Measurements from ENCODE around the gene IGFL1. TPM values are rescaled to one million over a fixed set of nuclear protein-coding genes. Genes with fewer than 3 reads are reported as not detected.
"Not testable (repeated sequence)": the region's sequence is repeated elsewhere in the genome, so short reads cannot be mapped to it uniquely, and the experiment has no call there.

Gene IGFL1
- total RNA-seq, 1 donor from 2014 or later, result not detected

DNA sequence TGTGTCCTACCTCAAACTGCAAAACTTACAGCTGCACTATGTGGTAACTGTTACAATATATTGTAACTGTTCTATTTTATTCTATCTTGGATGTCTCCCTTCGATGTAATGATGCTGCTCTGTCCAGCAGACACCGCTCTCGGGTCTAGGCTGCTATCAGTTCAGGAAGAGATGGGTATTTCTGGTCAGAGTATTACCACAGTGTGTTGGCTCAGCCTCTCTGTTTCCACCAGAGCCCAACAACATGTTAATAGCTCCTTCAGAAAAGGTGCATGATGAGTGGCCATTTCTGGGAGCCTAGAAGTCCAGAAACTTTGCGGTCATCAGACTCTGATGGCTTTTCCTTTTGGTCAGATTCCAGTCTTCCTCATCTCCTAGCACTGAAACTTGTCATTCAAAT, 35.9 kb upstream of the IGFL1 start:
- TF ChIP-seq, protein P1, sequence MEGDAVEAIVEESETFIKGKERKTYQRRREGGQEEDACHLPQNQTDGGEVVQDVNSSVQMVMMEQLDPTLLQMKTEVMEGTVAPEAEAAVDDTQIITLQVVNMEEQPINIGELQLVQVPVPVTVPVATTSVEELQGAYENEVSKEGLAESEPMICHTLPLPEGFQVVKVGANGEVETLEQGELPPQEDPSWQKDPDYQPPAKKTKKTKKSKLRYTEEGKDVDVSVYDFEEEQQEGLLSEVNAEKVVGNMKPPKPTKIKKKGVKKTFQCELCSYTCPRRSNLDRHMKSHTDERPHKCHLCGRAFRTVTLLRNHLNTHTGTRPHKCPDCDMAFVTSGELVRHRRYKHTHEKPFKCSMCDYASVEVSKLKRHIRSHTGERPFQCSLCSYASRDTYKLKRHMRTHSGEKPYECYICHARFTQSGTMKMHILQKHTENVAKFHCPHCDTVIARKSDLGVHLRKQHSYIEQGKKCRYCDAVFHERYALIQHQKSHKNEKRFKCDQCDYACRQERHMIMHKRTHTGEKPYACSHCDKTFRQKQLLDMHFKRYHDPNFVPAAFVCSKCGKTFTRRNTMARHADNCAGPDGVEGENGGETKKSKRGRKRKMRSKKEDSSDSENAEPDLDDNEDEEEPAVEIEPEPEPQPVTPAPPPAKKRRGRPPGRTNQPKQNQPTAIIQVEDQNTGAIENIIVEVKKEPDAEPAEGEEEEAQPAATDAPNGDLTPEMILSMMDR (IDR thresholded peaks at IDR 0.05; ENCODE audit: insufficient read depth, low read length, severe bottlenecking), result no peak
- FAIRE-seq, result no peak
- Histone ChIP-seq H3K4me3 (ENCODE audit: low read depth, low read length) (no peak overlapping the region), H3K27me3 (ENCODE audit: control insufficient read depth, insufficient read depth, low read length) (peaks cover 11% of the 10 kb centered on the region), H3K36me3 (ENCODE audit: control insufficient read depth, insufficient read depth, low read length) (no peaks in the 10 kb centered on the region)
- no peak for DNase-seq (ENCODE audit: low read depth)

GRCh38 chr19:46195104-46195503, 34.4 kb upstream of the IGFL1 start:
- TF ChIP-seq, protein P1 (IDR thresholded peaks at IDR 0.05; ENCODE audit: insufficient read depth, low read length, severe bottlenecking), result no peak
- no peak for FAIRE-seq

DNA sequence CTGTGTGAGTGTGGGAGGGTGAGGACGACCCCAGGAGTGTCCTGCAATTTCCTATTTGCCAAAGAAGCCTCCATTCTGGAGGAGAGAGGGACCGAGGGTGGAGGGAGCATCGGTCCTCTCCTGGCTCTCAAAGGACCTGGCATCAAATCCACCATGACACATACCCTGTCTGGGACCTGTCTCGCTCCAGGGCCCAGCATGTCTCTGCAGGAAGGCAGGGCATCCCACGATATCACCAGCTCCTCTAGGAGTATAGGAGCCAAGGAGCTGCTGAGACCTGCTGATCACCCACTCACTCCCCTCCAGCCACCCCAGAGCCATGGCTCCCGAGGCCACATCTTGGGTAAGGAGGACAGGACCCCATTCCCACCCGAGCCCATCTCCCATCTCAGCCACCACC, 33.6 kb upstream of the IGFL1 start:
- peak; percentile 97 for FAIRE-seq
- peak; percentile 57 for DNase-seq (ENCODE audit: low read depth)
- H3K36me3 ChIP-seq (ENCODE audit: control insufficient read depth, insufficient read depth, low read length), result not testable (repeated sequence)

More at GRCh38 chr19:46195104-46195503, 34.4 kb upstream of the IGFL1 start:
- no peak for DNase-seq (ENCODE audit: low read depth)
- Histone ChIP-seq H3K36me3 (ENCODE audit: control insufficient read depth, insufficient read depth, low read length) (no peaks in the 10 kb centered on the region), H3K4me3 (ENCODE audit: low read depth, low read length) (no peak overlapping the region), H3K27me3 (ENCODE audit: control insufficient read depth, insufficient read depth, low read length) (peaks cover 7% of the 10 kb centered on the region)

DNA sequence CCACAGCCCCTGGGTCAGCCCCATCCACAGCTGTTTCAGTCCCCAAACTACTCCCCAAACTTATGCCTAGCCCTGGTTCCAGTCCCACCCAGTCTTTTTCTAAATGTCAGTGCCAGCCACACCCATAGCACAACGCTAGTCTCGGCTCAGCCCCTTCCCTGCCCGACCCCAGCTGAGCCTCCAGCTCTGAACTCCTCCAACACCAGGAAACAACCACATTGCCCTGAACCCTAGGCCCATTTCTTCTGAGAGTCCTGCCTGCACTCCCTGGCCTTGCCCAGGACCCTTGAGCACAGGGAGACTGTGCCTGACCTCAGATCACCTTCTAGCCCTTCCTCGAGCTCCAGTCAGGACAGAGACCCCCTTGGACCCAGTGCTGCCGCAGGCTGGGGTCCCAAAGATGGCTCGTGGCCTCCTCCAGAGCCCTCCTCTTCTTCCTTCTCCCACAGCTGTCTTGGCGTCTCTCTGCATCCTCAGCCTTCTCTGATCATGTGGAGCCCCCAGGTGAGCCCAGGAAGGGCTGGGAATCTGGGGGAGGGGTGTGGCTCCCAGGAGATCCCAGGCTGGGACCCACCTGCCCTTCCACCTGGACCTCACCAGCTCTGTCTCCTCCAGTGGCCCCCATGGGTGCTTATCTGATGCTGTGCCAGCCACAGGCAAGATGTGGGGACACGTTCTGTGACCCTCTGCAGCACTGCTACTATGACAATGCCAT, 33.0 kb upstream of the IGFL1 start:
- H3K36me3 ChIP-seq (ENCODE audit: control insufficient read depth, insufficient read depth, low read length), result no peaks in the 10 kb centered on the region
- TF ChIP-seq, protein P1 (IDR thresholded peaks at IDR 0.05; ENCODE audit: insufficient read depth, low read length, severe bottlenecking), result no peak
- no peaks in the 10 kb centered on the region for H3K27me3 ChIP-seq (ENCODE audit: control insufficient read depth, insufficient read depth, low read length)
- FAIRE-seq (peak; percentile 32), DNase-seq (ENCODE audit: low read depth) (no peak)
- H3K4me3 ChIP-seq (ENCODE audit: low read depth, low read length), result no peak overlapping the region

More for the DNA sequence above, 33.6 kb upstream of the IGFL1 start:
- H3K4me3 ChIP-seq (ENCODE audit: low read depth, low read length); H3K27me3 ChIP-seq (ENCODE audit: control insufficient read depth, insufficient read depth, low read length): not testable (repeated sequence)

DNA sequence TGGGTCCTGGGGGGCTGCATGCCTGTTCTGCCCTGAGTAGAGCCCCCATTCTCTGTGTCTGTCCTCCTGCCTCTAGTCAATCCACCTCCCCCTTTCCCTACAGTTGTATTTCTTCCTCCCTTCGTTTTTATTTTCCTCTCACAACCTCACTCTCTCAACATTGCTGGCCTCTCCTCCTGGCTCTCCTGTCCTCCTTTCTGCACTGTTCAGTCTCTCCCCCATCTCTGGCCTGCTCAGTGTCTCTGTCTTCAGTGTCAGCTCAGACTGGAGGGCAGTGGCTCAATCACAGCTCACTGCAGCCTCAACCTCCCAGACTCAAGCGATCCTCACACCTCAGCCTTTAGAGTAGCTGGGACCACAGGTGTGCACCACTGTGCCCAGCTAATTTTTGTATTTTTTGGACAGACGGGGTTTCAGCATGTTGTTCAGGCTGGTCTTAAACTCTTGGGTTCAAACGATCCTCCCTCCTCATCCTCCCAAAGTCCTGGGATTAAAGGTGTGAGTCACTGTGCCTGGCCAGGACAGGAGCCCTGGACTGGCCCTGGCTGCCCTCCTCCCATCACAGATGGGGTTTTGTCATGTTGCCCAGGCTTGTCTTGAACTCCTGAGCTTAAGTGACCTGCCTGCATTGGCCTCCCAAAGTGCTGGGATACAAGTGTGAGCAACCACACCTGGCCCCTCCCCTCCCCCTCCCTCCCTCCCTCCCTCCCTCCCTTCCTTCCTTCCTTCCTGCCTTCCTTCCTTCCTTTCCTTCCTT, 32.0 kb upstream of the IGFL1 start:
- DNase-seq (ENCODE audit: low read depth), result no peak
- TF ChIP-seq, protein P1 (IDR thresholded peaks at IDR 0.05; ENCODE audit: insufficient read depth, low read length, severe bottlenecking), result no peak
- no peak overlapping the region for H3K4me3 ChIP-seq (ENCODE audit: low read depth, low read length)
- FAIRE-seq, result no peak
- H3K27me3 ChIP-seq (ENCODE audit: control insufficient read depth, insufficient read depth, low read length), result no peaks in the 10 kb centered on the region
- no peaks in the 10 kb centered on the region for H3K36me3 ChIP-seq (ENCODE audit: control insufficient read depth, insufficient read depth, low read length)

- FAIRE-seq, result peak; percentile 55
- peak; percentile 79 for DNase-seq (ENCODE audit: low read depth)
- Histone ChIP-seq H3K27me3 (ENCODE audit: control insufficient read depth, insufficient read depth, low read length) (no peaks in the 10 kb centered on the region), H3K4me3 (ENCODE audit: low read depth, low read length) (no peak overlapping the region), H3K36me3 (ENCODE audit: control insufficient read depth, insufficient read depth, low read length) (no peaks in the 10 kb centered on the region)
- TF ChIP-seq, protein P1 (IDR thresholded peaks at IDR 0.05; ENCODE audit: insufficient read depth, low read length, severe bottlenecking), result no peak
Measured at GRCh38 chr19:46198756-46199155, 30.8 kb upstream of the IGFL1 start.
